GM21717 (cell line): ENCODE results near the gene PDXK.

ENCODE experiments used
- ATAC-seq: cut with Tn5 transposase; IDR thresholded peaks from one replicate; pipeline ENCODE4 v1.9.1; 2021; ENCODE audit warnings: mild to moderate bottlenecking, moderate library complexity; ENCODE audit not compliant: unreplicated experiment

Gene PDXK

GRCh38 chr21:43801006-43801783, 82.3 kb downstream of the PDXK start:
- ATAC-seq = no peak

- ATAC-seq = no peak
Measured at GRCh38 chr21:43802713-43803313, 83.9 kb downstream of the PDXK start.

- ATAC-seq = no peak
Measured at GRCh38 chr21:43803558-43804300, 84.8 kb downstream of the PDXK start.

GRCh38 chr21:43805275-43805800, 86.4 kb downstream of the PDXK start:
- ATAC-seq = peak; percentile 50

DNA sequence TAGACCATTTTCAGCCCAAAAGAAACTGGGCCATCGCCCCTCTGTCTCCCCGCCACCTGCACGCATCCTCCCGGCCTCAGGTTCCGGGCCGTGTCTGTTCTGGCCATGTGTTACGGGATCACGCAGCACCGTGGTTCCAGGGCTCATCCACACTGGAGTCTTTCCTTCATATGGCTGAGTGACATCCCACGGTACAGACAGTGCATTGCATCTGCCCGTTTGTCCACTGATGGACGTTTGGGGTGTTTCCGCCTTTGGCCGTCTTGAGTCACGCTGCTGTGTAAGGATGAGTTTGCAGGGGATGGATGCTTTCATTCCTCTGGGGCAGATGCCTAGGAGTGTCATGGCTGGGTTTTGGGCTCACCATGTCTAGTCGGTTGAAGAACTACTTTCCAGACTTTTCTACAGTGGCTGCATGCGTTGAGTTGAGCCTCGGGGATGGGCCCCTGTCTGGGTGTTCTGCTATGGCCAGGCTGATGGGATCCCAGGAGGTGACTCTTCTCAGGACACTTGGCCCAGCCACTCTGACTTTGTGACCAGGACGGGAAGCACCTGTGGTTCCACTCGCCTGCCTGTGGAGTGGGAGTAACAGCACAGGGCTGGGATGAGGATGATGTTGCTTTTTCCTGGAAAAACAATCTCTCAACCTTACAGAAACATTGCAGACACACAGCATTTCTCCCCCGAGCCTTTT, 87.2 kb downstream of the PDXK start:
- no peak for ATAC-seq

DNA sequence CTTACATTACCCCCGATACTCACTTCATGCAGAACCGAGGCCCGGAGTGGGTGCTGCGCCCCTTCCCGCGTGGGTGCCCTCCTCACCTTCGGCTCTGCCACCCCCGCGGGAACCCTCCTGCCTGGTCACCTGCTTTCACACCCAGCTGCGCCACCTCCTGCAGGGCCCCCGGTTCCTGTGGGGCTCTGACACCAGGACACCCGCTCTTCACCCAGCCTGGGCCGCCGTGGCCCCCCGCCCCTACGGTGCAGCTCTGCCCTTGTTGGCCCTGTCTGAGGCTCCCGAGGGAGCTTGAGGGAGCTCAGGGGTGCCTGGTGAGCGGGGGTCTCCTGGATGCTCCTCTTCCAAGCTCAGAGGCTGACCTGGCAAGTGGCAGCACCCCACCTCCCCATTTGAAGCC, 89.4 kb downstream of the PDXK start:
- ATAC-seq = no peak

DNA sequence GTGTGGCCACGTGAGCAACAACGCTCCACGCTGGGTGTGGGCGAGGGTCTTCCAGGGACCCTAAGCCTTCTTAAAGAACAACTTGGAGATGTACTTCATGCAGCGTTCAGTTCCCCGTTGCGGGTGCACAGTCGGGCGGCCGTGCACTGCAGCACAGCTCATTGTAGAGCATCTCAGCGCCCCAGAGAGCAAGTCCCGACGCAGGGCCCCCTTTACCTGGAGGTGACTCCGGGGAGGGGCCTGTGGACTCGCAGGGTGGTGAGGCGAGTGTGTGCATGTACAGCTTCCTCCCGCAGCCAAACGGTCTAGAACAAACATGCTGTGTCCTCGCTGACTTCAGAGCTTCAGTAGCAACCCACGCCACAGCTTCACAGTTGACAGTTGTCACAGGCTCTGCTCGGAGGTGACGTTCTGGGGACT, 89.9 kb downstream of the PDXK start:
- ATAC-seq = no peak

GRCh38 chr21:43809346-43809799, 90.4 kb downstream of the PDXK start:
- ATAC-seq = no peak

GRCh38 chr21:43809853-43810504, 91.0 kb downstream of the PDXK start:
- no peak for ATAC-seq

- no peak for ATAC-seq
Measured at GRCh38 chr21:43810505-43811261, 91.8 kb downstream of the PDXK start.

DNA sequence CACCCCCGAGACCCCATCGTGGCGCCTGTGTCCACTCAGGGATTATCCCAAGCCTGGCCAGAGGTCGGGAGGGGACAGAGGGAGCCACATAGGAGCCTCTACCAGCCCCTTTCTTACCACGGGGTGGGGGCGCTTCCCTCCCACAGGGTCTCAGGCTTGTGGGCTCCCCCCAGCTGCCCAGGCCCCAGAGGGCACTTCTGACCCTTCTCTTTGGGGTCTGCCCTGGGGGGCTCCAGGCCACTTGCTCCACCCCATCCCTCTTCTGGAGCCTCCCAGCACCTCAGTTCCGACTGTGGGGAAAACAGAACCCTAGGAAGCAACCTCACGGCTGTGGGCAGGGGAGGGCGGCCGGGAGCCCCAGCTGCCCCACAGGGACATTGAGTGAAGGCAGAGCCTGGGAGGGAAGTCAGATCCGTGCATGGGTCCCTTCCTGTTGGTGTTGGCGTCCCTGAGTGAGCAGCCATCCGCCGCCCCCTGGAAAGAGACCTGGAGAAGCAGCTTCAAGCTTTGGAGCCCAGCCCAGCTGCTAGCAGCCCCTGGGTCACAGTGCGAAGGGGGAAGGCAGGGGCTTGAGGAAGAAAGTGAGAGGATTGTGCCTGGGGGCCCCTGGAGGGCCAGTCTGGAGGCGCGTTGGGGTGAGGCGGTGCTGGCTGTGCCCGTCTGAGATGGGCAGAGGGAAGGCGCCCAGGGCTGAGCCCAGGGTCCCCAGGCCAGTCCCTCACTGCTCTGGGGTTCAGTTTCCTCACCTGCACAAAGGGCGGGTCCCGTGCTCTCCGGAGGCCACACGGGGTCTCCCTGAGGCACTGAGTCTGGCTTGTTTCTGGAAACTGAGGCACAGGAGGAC, 92.6 kb downstream of the PDXK start:
- no peak for ATAC-seq
